Mesendoderm (in vitro differentiated cells): ENCODE results near the gene ARID1B.

ENCODE experiments used
- DNase-seq: peaks from one replicate; pipeline ENCODE4 v3.0.0; 2013
- H2AK5ac ChIP-seq: 2 replicates; pipeline ENCODE4 v1.6.1; 2013; ENCODE audit warnings: low read length, inconsistent platforms
- H2BK120ac ChIP-seq: 2 replicates; pipeline ENCODE4 v1.6.1; 2013; ENCODE audit warnings: low read depth, mild to moderate bottlenecking, low read length, moderate library complexity, mixed read lengths
- H2BK15ac ChIP-seq: replicated peaks from 2 replicates; pipeline ENCODE4 v1.6.1; 2013; ENCODE audit warnings: low read depth, mild to moderate bottlenecking, moderate library complexity
- H2BK5ac ChIP-seq: 2 replicates; pipeline ENCODE4 v1.6.1; 2013; ENCODE audit warnings: low read length, inconsistent platforms
- H3K18ac ChIP-seq: 2 replicates; pipeline ENCODE4 v1.6.1; 2013; ENCODE audit warnings: mild to moderate bottlenecking, low read length, mixed read lengths
- H3K23ac ChIP-seq: one replicate; pipeline ENCODE4 v1.6.1; 2013; ENCODE audit warnings: low read length
- H3K27ac ChIP-seq: 2 replicates; pipeline ENCODE4 v1.5.1; 2013; ENCODE audit warnings: low read depth, mild to moderate bottlenecking, inconsistent platforms, low read length, moderate library complexity
- H3K27me3 ChIP-seq: 2 replicates; pipeline ENCODE4 v1.6.1; 2013; ENCODE audit warnings: low read length, control low read depth, mild to moderate bottlenecking, inconsistent platforms; ENCODE audit not compliant: insufficient read depth, poor library complexity
- H3K36me3 ChIP-seq: 2 replicates; pipeline ENCODE4 v1.6.1; 2013; ENCODE audit warnings: low read length, inconsistent platforms; ENCODE audit not compliant: control insufficient read depth, insufficient read depth
- H3K4ac ChIP-seq: one replicate; pipeline ENCODE4 v1.6.1; 2013; ENCODE audit warnings: low read depth, mild to moderate bottlenecking, low read length, moderate library complexity
- H3K4me1 ChIP-seq: 2 replicates; pipeline ENCODE4 v1.6.1; 2013; ENCODE audit warnings: low read depth, low read length, inconsistent platforms; ENCODE audit not compliant: control insufficient read depth
- H3K4me2 ChIP-seq: 2 replicates; pipeline ENCODE4 v1.6.1; 2013; ENCODE audit warnings: low read length
- H3K4me3 ChIP-seq: 2 replicates; pipeline ENCODE4 v1.5.1; 2013; ENCODE audit warnings: mild to moderate bottlenecking, low read length
- H3K56ac ChIP-seq: one replicate; pipeline ENCODE4 v1.6.1; 2013; ENCODE audit warnings: low read length
- H3K79me1 ChIP-seq: 2 replicates; pipeline ENCODE4 v1.6.1; 2013; ENCODE audit warnings: low read length, inconsistent platforms
- H3K79me2 ChIP-seq: 2 replicates; pipeline ENCODE4 v1.6.1; 2013; ENCODE audit warnings: mild to moderate bottlenecking, low read length; ENCODE audit not compliant: control insufficient read depth, insufficient read depth
- H3K9ac ChIP-seq: 2 replicates; pipeline ENCODE4 v1.6.1; 2013; ENCODE audit warnings: low read length, inconsistent platforms
- H4K5ac ChIP-seq: one replicate; pipeline ENCODE4 v1.6.1; 2013; ENCODE audit warnings: low read length
- H4K8ac ChIP-seq: one replicate; pipeline ENCODE4 v1.6.1; 2013; ENCODE audit warnings: low read depth, mild to moderate bottlenecking, control low read depth, low read length, moderate library complexity
- WGBS: extraction: QIAGEN DNeasy Blood & Tissue Kit; methylation state at CpG from one replicate; pipeline ENCODE4 v1.1.7; 2013; ENCODE audit warnings: low lambda C conversion rate, missing lambda C conversion rate; ENCODE audit not compliant: insufficient coverage; ENCODE audit errors: extremely low coverage; 5-methylcytosine and 5-hydroxymethylcytosine counted together

The ARID1B gene

DNA sequence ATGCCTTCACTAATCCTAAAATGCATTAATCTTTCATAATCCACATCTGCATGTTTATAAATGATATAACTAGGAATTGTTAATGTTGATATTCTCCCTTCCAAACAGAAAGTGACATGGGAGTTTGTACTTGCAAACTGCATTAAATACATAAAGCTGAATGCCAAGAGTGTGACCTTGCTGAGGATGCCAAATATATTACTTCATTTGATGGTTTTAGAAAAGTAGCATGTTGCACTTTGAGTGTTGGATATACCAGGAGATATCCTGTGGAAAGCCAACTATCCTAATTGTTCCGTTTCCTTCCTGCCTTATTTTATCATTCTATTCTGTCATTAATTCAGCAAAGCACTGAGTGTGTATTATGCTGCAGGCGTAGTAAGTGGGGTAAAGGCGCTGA, 316.4 kb downstream of the ARID1B start:
- Histone ChIP-seq H4K8ac (no peak overlapping the region), H3K18ac (no peak overlapping the region), H3K4me1 (peaks cover 16% of the 10 kb centered on the region), H3K9ac (no peak overlapping the region), H3K4me2 (no peak overlapping the region), H3K27ac (no peak overlapping the region), H2BK15ac (no peak overlapping the region), H2BK120ac (no peak overlapping the region), H3K79me1 (no peaks in the 10 kb centered on the region), H3K79me2 (no peaks in the 10 kb centered on the region), H3K23ac (no peak overlapping the region), H3K27me3 (no peaks in the 10 kb centered on the region), H3K36me3 (no peaks in the 10 kb centered on the region), H4K5ac (no peak overlapping the region), H3K56ac (no peak overlapping the region), H3K4ac (no peak overlapping the region), H2AK5ac (no peak overlapping the region), H2BK5ac (no peak overlapping the region), H3K4me3 (no peak overlapping the region)
- no peak for DNase-seq
- no CpG with 5 or more reads among the region's 3 CpGs for WGBS

DNA sequence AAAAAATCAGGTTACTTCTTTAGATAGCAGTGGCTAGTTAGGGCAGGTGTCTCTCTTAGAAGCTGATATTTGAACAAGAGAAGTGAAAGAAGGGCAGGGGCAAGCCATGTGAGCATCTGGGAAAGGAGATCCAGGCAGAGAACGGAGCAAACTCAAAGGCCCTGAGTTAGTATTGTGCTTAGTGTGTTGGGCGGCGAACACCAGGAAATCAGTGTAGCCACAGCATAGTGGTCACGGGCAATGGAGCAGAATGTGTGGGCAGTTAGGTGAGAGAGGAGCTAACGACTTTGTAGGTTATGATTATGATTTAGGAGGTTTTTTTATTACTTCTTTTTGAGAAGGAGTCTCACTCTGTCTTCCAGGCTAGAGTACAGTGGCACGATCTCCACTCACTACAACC, 316.9 kb downstream of the ARID1B start:
- Histone ChIP-seq H2BK15ac (no peak overlapping the region), H3K4me3 (no peak overlapping the region), H3K4ac (no peak overlapping the region), H3K18ac (no peak overlapping the region), H2AK5ac (no peak overlapping the region), H3K9ac (no peak overlapping the region), H2BK5ac (no peak overlapping the region), H3K27me3 (no peaks in the 10 kb centered on the region), H4K8ac (no peak overlapping the region), H3K23ac (no peak overlapping the region), H3K4me1 (peaks cover 11% of the 10 kb centered on the region), H3K36me3 (no peaks in the 10 kb centered on the region), H2BK120ac (no peak overlapping the region), H3K56ac (no peak overlapping the region), H3K79me1 (no peaks in the 10 kb centered on the region), H4K5ac (no peak overlapping the region), H3K4me2 (no peak overlapping the region), H3K27ac (no peak overlapping the region), H3K79me2 (no peaks in the 10 kb centered on the region)
- no peak for DNase-seq
- no CpG with 5 or more reads among the region's 6 CpGs for WGBS

DNA sequence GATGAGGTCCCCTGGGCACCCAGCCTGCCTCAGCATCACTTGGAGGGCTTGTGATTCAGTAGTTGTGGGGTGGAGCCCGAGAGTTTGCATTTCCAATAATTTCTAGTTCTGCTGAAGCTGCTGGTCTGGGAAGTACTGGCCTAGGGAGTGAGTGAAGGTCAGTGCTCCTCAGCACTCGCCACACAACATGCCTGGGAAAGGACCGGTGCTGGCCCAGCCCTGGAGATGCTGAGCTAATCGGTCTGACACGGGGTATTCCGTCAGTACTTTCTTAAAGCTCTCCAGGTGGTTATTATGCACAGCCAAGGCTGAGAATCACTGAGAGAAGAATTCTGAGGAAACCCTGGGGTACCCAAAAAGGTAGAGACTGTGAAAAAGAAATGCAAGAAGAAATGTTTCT, 317.9 kb downstream of the ARID1B start:
- Histone ChIP-seq H3K4ac (no peak overlapping the region), H2BK15ac (no peak overlapping the region), H3K79me2 (no peaks in the 10 kb centered on the region), H3K56ac (no peak overlapping the region), H3K27me3 (no peaks in the 10 kb centered on the region), H2BK5ac (no peak overlapping the region), H2AK5ac (no peak overlapping the region), H2BK120ac (no peak overlapping the region), H3K9ac (no peak overlapping the region), H3K18ac (no peak overlapping the region), H3K36me3 (no peaks in the 10 kb centered on the region), H3K23ac (no peak overlapping the region), H3K27ac (no peak overlapping the region), H3K4me2 (no peak overlapping the region), H3K79me1 (no peaks in the 10 kb centered on the region), H4K8ac (no peak overlapping the region), H4K5ac (no peak overlapping the region), H3K4me3 (no peak overlapping the region), H3K4me1 (peaks cover 7% of the 10 kb centered on the region)
- no CpG with 5 or more reads among the region's 6 CpGs for WGBS
- DNase-seq, result no peak

DNA sequence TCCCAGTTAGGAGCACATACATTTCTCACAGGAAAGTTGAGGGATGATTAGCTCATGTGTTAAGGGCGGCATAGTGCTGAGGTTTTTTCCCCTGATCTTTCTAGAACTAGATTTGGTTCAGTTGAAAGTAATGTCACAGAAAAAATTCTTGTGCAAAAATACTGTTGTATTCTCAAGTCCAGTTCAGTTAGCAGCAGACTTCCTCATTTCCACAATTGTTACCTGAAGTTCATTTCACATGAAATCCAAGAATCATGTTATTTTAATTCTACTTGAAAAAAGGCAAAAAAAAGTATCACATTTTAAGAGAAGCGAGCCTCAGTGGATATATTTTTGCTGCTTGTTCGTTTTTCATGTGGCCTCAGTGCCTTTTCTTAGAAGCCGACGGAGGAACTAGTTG, 318.4 kb downstream of the ARID1B start:
- no peak overlapping the region for H3K27ac ChIP-seq
- no peak overlapping the region for H3K18ac ChIP-seq
- no peak overlapping the region for H2AK5ac ChIP-seq
- DNase-seq, result no peak
- no peak overlapping the region for H4K8ac ChIP-seq
- no peak overlapping the region for H3K4me3 ChIP-seq
- H2BK5ac ChIP-seq, result no peak overlapping the region
- no peak overlapping the region for H3K9ac ChIP-seq
- no CpG with 5 or more reads among the region's 5 CpGs for WGBS
- no peak overlapping the region for H4K5ac ChIP-seq
- no peaks in the 10 kb centered on the region for H3K79me2 ChIP-seq
- no peak overlapping the region for H3K4me2 ChIP-seq
- H2BK120ac ChIP-seq, result no peak overlapping the region
- H3K56ac ChIP-seq, result no peak overlapping the region
- H3K23ac ChIP-seq, result no peak overlapping the region
- no peaks in the 10 kb centered on the region for H3K27me3 ChIP-seq
- peaks cover 4% of the 10 kb centered on the region for H3K4me1 ChIP-seq
- H3K4ac ChIP-seq, result no peak overlapping the region
- H3K36me3 ChIP-seq, result no peaks in the 10 kb centered on the region
- H3K79me1 ChIP-seq, result no peaks in the 10 kb centered on the region
- H2BK15ac ChIP-seq, result no peak overlapping the region

DNA sequence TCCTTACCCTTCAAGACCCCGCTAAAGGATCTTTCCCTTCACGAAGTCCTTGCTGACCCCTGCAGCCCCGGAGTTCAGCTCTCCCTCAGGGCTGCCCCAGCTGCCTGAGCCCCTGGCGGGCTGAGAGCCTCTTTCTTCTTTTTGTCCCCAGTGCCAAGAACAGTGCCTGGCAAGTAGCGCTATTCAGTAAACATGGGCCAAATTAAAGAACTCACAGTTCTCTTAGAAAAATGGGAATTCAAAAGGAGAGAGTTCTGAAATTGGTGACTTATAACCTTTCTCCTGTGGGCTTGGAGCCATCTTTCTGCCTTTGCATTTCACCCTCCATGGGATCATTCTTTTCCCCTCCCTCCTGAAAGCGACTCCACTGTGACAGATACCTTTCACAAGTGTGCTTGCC, 318.9 kb downstream of the ARID1B start:
- Histone ChIP-seq H3K4me3 (no peak overlapping the region), H3K4me2 (no peak overlapping the region), H3K27ac (no peak overlapping the region), H3K9ac (no peak overlapping the region), H3K79me1 (no peaks in the 10 kb centered on the region), H3K4ac (no peak overlapping the region), H2BK120ac (no peak overlapping the region), H4K5ac (no peak overlapping the region), H3K79me2 (no peaks in the 10 kb centered on the region), H2BK5ac (no peak overlapping the region), H3K36me3 (no peaks in the 10 kb centered on the region), H3K18ac (no peak overlapping the region), H3K4me1 (no peaks in the 10 kb centered on the region), H3K23ac (no peak overlapping the region), H4K8ac (no peak overlapping the region), H3K27me3 (no peaks in the 10 kb centered on the region), H2BK15ac (no peak overlapping the region), H3K56ac (no peak overlapping the region), H2AK5ac (no peak overlapping the region)
- DNase-seq, result no peak
- WGBS, result no CpG with 5 or more reads among the region's 6 CpGs

DNA sequence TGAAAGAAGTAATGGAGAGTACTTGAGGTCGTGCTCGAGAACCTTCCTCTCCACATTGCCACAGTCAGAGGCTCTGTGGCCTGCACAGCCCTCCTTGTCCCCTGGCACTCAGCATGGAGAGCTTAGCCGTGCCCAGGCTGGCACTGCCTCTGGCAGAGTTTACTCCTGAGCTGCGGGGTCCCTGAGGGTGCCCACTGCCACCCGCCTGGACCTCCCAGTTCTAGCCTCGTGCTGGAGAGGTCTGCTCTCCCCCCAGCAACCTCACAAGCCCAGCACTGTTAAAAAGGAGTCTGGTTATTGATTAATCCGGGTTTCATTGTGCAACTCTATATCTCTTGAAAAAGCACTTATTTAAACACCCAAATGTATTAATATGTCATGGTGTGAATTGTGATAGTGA, 319.3 kb downstream of the ARID1B start:
- Histone ChIP-seq H3K9ac (no peak overlapping the region), H3K4ac (no peak overlapping the region), H2BK15ac (no peak overlapping the region), H4K5ac (no peak overlapping the region), H3K27me3 (no peaks in the 10 kb centered on the region), H3K4me2 (no peak overlapping the region), H2AK5ac (no peak overlapping the region), H3K79me1 (no peaks in the 10 kb centered on the region), H2BK120ac (no peak overlapping the region), H3K79me2 (no peaks in the 10 kb centered on the region), H3K36me3 (no peaks in the 10 kb centered on the region), H3K18ac (no peak overlapping the region), H3K23ac (no peak overlapping the region), H3K56ac (no peak overlapping the region), H3K4me1 (no peaks in the 10 kb centered on the region), H3K27ac (no peak overlapping the region), H2BK5ac (no peak overlapping the region), H4K8ac (no peak overlapping the region), H3K4me3 (no peak overlapping the region)
- no peak for DNase-seq
- no CpG with 5 or more reads among the region's 7 CpGs for whole genome bisulfite sequencing
